RCC 7860 (cell line): ENCODE data around the gene SHISA7.

Experiments used
- DNase-seq: peaks from one replicate; pipeline ENCODE4 v3.0.0-alpha.2; 2015; ENCODE audit warnings: low spot score
- FAIRE-seq: peaks from 2 replicates; lab custom pipeline; 2012; peaks lifted over from hg19 to GRCh38; lab: Jason Lieb, UNC

SHISA7 gene

GRCh38 chr19:55443045-55443823, at the start of gene SHISA7:
SHISA7 (minus strand) TSS chr19:55443300; CDS start chr19:55442863, 437 bp downstream.
- no peak for DNase-seq
- no peak for FAIRE-seq

DNA sequence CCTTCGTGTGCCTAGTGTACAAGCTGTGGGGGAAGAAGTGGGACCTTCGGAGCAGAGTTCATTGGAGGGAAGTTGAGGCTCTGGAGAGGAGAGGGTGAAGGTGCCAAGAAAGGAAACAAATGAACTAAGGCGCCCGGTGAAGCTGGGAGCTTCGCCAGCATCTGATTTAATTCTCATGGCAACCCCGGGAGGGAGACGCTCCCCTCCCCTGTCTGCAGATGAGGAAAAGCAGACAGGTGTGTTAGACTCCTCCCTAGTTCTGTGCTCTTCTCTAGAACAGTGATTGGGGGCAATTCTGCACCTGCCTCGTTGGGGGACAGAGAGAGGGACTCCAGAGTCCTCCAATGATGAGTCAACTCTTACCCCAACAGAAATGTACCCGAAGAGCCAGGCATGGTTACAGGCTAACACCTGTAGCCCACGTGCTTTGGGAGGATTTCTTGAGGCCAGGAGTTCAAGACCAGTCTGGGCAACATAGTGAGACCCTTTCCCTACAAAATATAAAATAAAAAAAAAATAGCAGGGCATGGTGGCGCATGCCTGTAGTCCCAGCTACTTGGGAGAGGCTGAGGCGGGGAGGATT, 49.4 kb upstream of the SHISA7 start:
- DNase-seq (no peak), FAIRE-seq (no peak)

GRCh38 chr19:55491546-55492360, 48.7 kb upstream of the SHISA7 start:
- FAIRE-seq (no peak), DNase-seq (no peak)

DNA sequence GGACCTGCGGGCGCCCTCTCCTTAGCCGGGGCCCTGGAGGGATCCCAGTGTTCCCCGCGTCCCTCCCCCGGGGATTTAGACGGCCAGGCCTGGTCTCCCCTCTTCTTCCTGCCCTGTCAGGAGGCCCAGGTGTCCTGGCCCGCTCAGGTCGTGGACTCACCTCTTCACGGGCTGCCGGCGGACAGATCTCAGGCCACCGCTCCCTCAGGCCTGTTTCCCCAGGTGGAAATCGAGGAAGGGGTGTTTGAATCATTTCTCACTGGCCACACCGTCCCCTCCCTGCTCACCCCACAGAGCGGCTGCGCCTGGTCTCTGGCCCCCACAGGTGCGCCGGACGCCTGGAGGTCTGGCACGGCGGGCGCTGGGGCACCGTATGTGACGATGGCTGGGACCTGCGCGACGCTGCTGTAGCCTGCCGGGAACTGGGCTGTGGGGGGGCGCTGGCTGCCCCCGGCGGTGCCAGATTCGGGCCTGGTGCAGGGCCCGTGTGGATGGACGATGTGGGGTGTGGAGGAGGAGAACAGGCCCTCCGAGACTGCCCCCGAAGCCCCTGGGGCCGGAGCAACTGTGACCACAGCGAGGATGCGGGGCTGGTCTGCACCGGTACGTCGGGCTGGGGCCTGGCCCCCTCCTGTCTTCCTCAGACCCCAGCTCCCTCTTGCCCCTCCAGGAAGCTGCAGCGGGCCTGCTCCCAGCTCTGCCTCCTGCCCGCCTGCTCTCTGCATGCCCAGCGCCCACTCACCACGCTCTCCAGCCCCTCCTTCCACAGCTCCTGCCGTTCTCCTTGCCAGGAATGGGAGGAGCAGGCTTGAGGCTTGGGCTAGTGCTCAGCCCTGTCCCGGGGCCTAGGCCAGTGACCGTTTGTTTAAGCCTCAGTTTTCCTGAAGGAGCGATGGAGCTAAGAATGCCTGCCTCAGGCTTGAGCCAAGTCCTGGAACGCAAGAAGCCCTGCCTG, 47.7 kb upstream of the SHISA7 start:
- DNase-seq: no peak
- FAIRE-seq: no peak

DNA sequence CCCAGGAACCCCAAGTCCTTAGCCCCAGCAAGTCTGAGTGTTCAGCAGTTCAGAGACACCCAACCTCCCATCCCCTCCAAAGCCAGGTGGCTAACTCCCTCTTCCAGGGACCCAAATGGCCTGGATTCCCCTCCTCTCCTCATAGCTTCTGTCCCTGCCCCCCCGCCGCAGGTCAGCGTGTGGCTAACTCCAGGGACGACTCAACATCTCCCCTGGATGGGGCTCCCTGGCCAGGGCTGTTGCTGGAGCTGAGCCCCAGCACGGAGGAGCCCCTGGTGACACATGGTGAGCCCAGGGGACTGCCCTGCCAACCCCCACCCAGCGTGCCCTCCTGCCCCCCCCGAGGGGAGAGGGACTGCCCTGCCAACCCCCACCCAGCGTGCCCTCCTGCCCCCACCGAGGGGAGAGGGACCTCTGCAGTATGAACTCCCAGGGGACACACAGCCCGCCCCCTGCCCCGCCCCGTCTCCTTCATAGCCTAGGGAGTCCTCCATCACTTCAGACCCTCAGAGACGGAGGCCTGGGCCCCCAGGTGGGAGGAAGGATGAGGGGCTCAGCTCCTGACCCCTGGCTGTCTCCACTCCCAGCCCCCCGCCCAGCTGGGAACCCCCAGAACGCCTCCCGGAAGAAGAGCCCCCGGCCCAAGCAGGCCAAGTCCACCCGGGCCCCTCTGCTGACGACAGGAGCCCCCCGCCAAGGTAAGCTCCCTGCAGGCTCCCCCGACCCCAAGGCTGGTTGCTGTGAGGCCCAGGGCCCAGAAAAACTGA, 46.8 kb upstream of the SHISA7 start:
- no peak for DNase-seq
- no peak for FAIRE-seq

DNA sequence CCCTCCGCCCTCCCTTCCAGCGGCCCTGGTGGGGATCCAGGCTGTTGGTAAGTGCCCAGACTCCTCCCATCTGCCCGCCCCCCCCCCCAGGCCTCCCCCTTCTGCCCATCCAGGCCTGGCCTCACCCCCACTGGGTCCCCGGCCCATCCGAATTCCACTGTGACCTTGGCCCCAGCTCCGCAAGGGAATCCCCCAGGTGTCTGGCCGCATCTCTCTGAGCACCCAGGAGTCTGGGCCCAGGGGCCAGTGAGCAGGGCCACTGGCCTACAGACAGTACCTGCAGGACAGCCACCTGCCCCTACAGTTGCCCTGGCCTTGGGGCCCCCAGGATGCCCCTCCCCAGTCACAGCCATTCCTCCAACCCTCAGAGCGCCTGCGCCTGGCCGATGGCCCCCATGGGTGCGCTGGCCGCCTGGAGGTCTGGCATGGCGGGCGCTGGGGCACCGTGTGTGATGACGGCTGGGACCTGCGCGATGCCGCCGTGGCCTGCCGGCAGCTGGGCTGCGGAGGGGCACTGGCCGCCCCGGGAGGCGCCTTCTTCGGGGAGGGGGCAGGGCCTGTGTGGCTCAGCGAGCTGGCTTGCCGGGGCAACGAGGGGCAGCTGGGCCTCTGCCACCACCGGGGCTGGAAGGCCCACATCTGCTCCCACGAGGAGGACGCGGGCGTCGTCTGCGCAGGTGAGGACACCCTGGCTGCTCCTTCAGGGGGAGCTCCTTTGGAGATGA, 46.0 kb upstream of the SHISA7 start:
- DNase-seq (no peak), FAIRE-seq (no peak)

- FAIRE-seq (no peak), DNase-seq (no peak)
Measured at GRCh38 chr19:55487924-55488687, 45.0 kb upstream of the SHISA7 start, which contains the start of gene SSC5D. SSC5D (plus strand) TSS chr19:55488436; CDS start chr19:55488590, 154 bp downstream.

DNA sequence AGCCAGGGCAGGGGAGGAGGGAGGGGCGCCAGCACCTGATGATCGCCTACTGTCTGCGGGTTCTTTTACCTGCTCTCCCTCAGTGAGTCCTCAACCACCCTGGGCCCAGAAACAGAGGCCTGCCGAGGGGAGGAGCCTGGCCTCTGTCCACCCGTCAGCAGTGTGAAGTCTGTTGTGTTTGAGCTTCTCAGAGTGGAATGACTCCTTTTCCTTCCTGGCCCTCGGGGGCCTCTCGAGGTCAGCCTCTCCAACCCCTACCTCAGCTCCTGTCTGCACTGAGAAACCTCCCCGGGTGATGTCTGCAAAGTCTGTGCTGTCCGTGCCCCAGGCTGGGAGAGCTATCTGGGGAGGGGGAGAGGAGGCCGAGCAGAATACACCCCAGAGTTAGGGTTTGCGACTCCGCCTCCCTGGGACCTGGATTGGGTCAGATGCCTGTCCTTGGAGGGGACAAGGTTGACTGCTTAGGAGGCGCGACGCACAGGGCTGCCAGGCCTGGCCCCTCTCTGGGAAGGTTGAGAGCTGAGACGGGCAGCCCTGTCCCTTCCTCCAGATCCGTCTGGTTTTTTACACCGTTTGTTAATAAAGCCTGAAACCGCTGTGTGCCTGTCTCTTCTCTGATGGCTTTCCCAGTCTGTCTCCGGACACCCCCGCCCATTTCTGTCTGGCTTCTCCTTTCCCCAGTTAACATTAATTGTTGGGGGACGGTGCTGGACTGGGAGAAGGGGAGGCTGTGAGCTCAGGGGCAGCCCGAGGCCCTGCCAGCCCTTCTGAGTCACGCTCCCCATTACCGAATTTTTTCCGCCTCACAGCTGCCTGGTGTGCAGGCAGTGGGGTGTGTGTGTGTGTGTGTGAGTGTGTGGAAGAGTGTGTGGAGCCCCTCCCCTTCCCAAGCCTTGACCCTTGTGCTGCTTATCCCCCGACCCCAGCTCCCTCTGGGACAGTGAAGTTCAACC, 44.1 kb upstream of the SHISA7 start:
- FAIRE-seq (peak; percentile 62), DNase-seq (peak; percentile 50)

GRCh38 chr19:55486043-55486970, 43.2 kb upstream of the SHISA7 start:
- FAIRE-seq: no peak
- no peak for DNase-seq

GRCh38 chr19:55485439-55486011, 42.4 kb upstream of the SHISA7 start:
- no peak for DNase-seq
- FAIRE-seq: no peak

DNA sequence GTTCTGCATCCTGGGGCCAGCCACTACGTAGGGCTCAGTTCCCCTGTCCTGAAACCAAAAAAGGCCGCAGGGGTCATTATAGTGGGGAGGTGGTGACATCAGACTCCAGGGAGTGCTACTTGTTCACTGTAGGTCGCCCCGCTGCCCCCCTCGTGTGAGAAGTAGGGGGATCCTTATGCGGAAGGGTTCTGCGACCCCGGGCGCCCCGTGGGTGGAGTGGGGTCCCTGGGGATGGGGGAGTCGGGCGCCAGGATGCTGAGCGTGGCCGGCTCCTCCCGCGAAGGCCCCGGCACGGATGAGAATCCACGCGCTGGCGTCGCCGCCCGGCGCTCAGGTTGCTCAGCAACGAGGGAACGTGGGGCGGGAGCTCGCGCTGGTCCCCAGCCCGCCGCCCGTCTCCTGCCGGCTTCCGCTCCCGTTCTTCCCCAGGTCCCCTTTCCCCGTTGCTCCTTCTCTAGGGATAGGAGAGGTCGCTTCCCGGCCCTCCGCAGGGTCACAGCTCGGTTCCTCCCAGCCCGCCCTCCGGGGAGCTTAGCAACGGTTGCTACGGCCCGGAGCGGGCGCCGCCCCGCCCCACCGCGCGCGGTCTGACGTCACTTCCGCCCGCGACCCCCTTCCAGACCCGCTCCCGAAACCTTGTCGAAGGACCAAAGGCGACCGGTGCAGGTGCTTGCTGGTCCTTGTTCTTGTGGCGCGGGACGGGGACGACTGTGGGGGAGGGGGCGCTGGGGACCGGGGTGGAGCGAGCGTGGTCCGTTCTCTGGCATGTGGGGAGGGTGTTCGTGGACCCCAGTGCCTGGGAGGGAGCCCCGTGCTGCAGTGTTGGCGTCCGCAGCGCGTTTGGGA, 41.7 kb upstream of the SHISA7 start, which contains the start of gene NAT14:
Gene NAT14 (plus strand): TSS at position 596 of the 846 bp plus-strand sequence. CDS start 521 bp downstream, outside the sequence.
- DNase-seq (peak; percentile 16), FAIRE-seq (no peak)

DNA sequence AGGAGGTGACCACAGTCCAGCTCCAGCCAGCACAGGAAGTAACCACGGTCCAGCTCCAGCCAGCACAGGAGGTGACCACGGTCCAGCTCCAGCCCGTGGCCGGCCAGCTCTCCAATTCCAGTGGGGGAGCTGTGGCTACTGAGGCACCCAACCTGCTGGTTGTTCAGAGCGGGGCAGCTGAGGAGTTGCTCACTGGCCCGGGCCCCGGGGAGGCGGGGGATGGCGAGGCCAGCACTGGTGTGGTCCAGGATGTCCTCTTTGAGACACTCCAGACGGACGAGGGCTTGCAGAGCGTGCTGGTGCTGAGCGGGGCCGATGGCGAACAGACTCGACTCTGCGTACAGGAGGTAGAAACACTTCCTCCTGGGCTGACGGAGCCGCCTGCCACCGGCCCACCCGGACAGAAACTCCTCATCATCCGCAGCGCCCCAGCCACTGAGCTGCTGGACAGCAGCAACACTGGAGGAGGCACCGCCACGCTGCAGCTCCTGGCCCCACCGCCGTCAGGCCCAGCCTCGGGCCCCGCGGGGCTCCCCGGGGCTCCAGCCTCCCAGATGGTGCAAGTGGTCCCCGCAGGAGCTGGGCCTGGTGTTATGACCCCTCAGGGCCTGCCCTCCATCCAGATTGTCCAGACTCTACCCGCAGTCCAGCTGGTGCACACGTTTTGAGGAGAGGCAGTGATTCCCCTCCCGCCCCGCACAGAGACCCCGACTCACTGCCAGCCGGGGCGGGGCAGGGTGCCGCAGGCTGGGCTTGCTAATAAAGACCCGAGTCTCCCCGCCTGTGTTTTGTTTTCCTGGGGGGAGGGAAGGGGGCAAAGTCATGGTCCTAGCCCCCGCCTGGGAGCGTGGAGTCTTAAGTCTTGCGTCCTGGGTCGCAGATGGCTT, 40.8 kb upstream of the SHISA7 start:
- no peak for DNase-seq
- FAIRE-seq: no peak

DNA sequence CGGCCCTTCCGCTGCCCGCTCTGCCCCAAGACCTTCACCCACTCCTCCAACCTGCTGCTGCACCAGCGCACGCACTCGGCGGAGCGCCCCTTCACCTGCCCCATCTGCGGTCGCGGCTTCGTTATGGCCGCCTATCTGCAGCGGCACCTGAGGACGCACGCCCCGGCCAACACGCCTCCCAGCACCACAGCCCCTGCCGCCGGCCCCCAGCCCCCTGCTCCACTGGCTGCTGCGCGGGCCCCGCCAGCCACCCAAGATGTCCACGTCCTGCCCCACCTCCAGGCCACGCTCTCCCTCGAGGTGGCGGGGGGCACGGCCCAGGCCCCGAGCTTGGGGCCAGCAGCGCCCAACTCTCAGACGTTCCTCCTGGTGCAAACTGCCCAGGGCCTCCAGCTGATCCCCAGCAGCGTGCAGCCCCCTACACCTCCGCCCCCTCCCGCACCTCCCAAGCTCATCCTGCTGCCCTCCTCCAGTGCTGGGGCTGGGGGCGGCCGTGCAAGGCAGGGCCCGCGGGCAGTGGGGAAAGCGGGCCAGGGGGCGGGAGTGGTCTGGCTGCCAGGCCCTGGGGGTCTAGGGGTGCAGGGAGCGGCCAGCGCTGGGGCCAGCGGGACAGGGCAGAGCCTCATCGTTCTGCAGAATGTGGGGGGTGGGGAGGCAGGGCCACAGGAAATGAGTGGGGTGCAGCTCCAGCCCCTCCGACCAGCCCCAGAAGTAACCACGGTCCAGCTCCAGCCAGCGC, 40.0 kb upstream of the SHISA7 start:
- DNase-seq (no peak), FAIRE-seq (no peak)
